GM13977 (cell line): ENCODE measurements around the gene SH3GL2.

Experiments
- DNase-seq: peaks from one replicate; pipeline ENCODE4 v3.0.0; 2012; ENCODE audit warnings: low spot score
- CTCF ChIP-seq: IDR thresholded peaks from 2 replicates; pipeline ENCODE4 v1.5.1; 2012; ENCODE audit warnings: mild to moderate bottlenecking, control low read depth; ENCODE audit not compliant: insufficient read depth; ENCODE audit errors: extremely low read depth, missing control alignments
- in situ Hi-C: fragments of 300-500 bp; cut with MboI; formaldehyde crosslinking; loops from one replicate; pipeline ENCODE4 v1.12.0; 2022; ENCODE audit warnings: low sequenced_read_pairs, low pct_unique_long_range_greater_than_20kb, mixed read lengths, inconsistent platforms; ENCODE audit not compliant: unreplicated experiment

SH3GL2 gene

GRCh38 chr9:17810728-17811571, 232.1 kb downstream of the SH3GL2 start:
- DNase-seq, result peak; percentile 42
- in situ Hi-C loops, result loop anchor here (10.0 to 25.0 kb wide), 2 partner anchors 274 to 394 kb away; no protein-coding TSS in a partner anchor
- TF ChIP-seq CTCF, result peak; percentile 80

- in situ Hi-C loops, result loop anchor here (10.0 to 25.0 kb wide), 2 partner anchors 276 to 391 kb away; no protein-coding TSS in a partner anchor
- DNase-seq, result no peak
- TF ChIP-seq CTCF, result no peak
Observed at GRCh38 chr9:17813798-17814197, 234.9 kb downstream of the SH3GL2 start.

- TF ChIP-seq CTCF, result no peak
- in situ Hi-C loops, result loop anchor here (10.0 to 25.0 kb wide), 2 partner anchors 279 to 388 kb away; no protein-coding TSS in a partner anchor
- no peak for DNase-seq
Observed at GRCh38 chr9:17816431-17817027, 237.7 kb downstream of the SH3GL2 start.

- no peak for DNase-seq
- TF ChIP-seq CTCF, result no peak
- in situ Hi-C loops, result loop anchor here (25.0 kb wide), 1 partner anchor 287 kb away; no protein-coding TSS in a partner anchor
Observed at GRCh38 chr9:17824191-17824590, 245.3 kb downstream of the SH3GL2 start.

- TF ChIP-seq CTCF, result no peak
- in situ Hi-C loops, result loop anchor here (25.0 kb wide), 1 partner anchor 287 kb away; no protein-coding TSS in a partner anchor
- DNase-seq, result no peak
Observed at GRCh38 chr9:17824616-17825264, 245.9 kb downstream of the SH3GL2 start.

- in situ Hi-C loops, result no loop called here
- TF ChIP-seq CTCF, result no peak
- no peak for DNase-seq
Observed at GRCh38 chr9:17825265-17825659, 246.4 kb downstream of the SH3GL2 start.
